Inferior parietal cortex (tissue), 1 donor: ENCODE data around the gene DDAH1.

ENCODE experiments used
- DNase-seq: peaks from one replicate; pipeline ENCODE4 v3.0.0-alpha.2; 2016; ENCODE audit errors: extremely low spot score

DDAH1 gene

GRCh38 chr1:85393490-85393889 is 71.5 kb downstream of the DDAH1 start:
- DNase-seq = no peak

GRCh38 chr1:85388416-85388815 is 76.5 kb downstream of the DDAH1 start:
- DNase-seq = no peak

- no peak for DNase-seq
Measured at GRCh38 chr1:85387781-85388180, 77.2 kb downstream of the DDAH1 start.

- DNase-seq = no peak
Measured at GRCh38 chr1:85386068-85386722, 78.8 kb downstream of the DDAH1 start.

GRCh38 chr1:85379203-85380136 is 85.5 kb downstream of the DDAH1 start:
- DNase-seq = no peak

- DNase-seq = no peak
Measured at GRCh38 chr1:85378534-85378933, 86.4 kb downstream of the DDAH1 start.

- no peak for DNase-seq
Measured at GRCh38 chr1:85376356-85376755, 88.6 kb downstream of the DDAH1 start.

- DNase-seq = no peak
Measured at GRCh38 chr1:85375493-85375892, 89.5 kb downstream of the DDAH1 start.

- DNase-seq = no peak
Measured at GRCh38 chr1:85374160-85374559, 90.8 kb downstream of the DDAH1 start.

- DNase-seq = no peak
Measured at GRCh38 chr1:85373378-85373708, 91.6 kb downstream of the DDAH1 start.

- DNase-seq = no peak
Measured at GRCh38 chr1:85372683-85373377, 92.1 kb downstream of the DDAH1 start.

- DNase-seq = no peak
Measured at GRCh38 chr1:85371021-85371420, 93.9 kb downstream of the DDAH1 start.

GRCh38 chr1:85368073-85368770 is 96.7 kb downstream of the DDAH1 start:
- DNase-seq = no peak

GRCh38 chr1:85366391-85367170 is 98.4 kb downstream of the DDAH1 start:
- no peak for DNase-seq

- DNase-seq = no peak
Measured at GRCh38 chr1:85365851-85366250, 99.1 kb downstream of the DDAH1 start.

- DNase-seq = no peak
Measured at GRCh38 chr1:85363521-85363920, 101.4 kb downstream of the DDAH1 start.

GRCh38 chr1:85363092-85363491 is 101.9 kb downstream of the DDAH1 start:
- DNase-seq = no peak

GRCh38 chr1:85361606-85362296 is 103.2 kb downstream of the DDAH1 start:
- DNase-seq = no peak

- DNase-seq = no peak
Measured at GRCh38 chr1:85360730-85361493, 104.0 kb downstream of the DDAH1 start.
